ENCODE measurements around the gene SLC1A1.

SLC1A1 gene

DNA sequence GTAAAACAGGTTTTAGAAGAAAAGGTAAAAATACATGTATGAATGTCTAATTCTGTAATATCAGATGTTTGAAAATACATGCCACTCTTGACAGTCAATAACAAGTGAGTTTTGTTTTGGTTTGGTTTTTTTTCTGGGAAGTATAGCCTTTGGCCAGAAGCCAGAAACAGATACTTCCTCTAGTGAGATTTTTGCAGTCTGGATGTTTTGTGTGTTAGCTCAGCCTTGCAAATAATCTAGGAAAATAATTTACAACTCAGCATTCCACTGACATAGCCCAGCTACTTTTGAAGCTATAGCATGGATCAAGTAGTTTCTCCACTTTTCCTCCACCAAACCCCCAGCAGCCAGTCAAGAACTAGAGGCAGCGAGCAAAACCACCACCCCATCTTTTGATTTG, 56.7 kb downstream of the SLC1A1 start:
- DNase-seq, result no peak

DNA sequence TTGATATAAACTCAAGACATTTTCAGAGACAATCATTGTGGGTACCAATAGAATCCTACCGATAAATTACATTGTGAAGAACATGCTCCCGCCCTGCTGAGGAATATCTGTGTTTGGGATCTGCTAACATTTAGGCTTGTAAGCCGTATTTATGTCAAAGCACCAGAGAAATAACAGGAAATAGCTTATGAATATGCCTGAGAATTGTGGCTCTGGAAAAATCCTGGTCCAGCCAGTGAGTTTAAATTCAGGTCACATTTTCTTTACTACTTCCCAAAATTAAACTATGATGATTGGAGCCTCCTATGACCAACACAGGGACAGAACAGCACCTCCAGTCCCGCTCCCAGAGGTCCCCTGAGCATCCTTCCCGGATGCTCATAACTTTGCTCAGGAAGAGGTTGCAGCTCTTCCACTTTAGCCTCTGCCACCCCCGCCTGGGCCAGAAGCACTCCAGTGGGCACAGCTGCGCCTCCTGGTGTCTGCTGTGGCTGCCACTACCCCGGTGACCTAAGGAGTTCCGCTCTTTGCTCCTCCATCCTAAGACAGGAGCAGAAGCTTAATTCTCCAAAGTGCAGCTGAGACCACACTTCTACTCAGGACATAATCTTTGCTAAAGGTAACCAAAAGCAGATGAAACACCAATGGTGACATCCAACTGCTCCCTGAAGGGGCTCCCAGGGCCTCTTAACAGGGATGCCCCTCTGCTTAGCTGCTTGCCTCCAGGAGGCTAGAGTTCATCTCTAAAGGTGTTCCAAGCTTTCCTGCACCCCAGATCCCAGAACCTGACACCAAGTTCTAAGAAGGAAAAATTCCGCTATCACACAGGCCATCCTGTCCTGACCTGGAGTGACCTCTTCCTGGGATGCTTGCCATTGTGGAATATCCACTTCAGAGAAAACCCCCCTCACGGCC, 58.8 kb downstream of the SLC1A1 start:
- no peak for DNase-seq

DNA sequence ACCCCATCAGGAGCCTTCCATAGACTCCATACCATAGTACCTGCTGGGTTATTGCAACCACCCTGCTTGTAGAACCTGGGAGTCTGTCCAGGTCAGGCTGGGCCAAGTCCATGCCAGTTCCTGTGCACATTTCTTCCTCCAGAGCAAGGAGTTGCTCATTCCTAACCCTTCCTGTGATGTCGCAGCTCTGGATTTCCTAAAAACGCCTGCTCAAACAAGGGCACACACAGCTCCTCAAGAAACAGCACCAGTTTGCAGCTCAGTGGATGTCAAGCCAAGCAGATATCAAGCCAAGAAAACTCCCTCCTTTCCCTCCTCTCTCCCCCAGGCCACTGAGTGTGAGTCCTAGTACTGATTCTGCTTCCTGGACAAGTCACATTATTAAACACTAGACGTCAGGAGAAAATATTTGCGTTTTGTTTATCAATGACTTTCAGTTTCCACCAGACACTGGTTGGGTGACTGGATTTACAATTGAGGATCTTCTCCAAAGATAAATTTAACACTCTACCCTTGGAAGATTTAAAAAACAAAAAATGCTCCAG, 59.6 kb downstream of the SLC1A1 start:
- no peak for DNase-seq

DNA sequence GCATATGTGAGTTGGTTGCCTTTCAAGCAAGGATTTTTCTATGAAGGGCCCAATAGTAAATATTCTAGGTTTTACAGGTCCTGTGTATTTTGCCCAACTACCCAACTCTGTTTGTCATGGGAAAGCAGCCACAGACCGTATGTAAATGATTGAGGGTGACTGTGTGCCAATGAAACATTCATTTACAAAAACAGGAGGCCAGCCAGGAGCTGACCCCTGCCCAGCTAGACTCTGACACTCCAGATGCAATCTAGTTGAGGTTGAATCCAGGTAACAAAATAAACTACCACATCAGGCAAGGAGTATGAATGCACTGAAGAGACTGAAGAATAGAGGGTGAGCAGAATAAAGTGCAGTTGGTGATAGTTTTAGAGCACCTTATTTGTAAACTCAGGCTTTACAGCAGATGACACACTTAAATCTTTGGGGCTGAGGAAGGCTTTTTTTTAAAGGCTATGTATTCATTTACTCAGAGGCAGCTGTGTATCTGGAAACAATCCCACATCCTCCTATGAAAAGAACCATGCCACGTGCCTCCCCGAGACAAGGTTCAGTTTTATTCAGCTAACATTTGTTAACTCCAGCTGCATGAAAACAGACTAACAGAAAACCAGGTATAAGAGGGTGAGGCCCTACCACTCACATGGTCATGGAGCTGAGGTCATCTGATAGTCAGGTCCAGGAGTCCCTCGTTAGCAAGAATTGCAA, 60.7 kb downstream of the SLC1A1 start:
- no peak for DNase-seq

DNA sequence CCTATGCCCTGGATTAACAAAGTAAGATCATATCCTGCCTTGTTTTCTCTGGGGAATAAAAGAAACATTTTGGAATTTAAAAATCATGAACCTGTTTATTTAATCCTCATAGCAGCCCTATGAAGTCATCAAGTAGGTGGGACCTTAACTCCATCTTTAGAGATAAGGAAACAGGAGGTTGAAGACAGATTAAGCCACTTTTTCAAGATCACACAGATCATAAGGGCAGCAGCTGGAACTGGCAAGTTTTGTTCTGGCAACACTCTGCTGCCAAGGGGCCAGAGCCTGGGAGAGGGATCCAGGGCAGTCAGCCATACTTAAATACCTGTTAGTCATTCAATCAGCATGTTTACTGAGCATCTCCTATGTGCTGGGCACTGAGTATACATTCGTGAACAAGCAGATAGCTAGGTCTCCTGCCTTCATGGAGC, 63.7 kb downstream of the SLC1A1 start:
- no peak for DNase-seq

DNA sequence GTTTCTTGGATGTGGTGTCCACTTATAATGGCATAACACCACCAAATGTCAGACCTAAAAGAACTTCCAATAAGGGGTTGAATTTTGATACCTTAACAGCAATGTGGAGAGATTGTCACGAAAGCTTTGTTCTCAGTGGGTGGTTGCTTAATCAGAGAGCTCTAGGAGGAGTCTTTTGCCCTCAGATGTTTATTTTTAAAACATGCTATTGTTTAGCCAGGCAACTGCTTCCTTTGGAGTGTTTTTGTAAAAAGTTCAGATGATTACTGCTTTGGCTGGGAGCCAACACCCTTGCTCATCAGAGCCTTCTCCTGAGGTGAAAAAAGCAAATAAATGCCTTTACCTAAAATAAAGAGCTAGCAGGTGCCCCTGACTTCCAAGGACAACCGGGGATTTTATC, 65.0 kb downstream of the SLC1A1 start:
- DNase-seq, result no peak

DNA sequence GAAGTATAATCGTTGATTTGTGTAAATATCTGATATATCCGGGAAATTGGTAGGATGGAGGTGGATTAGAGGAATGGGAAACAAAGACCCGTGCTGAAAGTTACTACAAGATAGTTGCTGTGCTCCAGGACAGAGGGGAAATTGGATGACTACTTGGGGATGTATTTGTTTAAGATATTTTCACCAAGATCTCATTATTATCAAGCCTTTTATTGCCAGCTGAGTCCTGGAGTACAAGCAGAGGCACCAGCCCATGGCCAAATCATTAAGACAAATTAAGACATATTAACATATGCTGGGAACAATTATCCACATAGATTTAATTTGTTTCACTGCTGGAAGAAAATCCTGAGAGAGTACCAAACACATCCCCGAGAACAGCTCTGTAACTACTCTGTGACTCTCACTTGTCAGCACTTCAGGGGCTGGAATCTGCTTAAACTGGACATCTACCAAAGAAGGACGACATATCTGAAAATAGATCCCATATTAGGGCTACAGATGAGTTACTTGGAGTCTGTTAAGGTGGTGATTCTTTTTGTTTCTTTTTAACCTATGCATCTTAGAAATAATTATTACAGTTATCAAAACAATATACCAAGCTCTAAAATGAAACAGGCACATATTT, 68.2 kb downstream of the SLC1A1 start:
- no peak for DNase-seq

DNA sequence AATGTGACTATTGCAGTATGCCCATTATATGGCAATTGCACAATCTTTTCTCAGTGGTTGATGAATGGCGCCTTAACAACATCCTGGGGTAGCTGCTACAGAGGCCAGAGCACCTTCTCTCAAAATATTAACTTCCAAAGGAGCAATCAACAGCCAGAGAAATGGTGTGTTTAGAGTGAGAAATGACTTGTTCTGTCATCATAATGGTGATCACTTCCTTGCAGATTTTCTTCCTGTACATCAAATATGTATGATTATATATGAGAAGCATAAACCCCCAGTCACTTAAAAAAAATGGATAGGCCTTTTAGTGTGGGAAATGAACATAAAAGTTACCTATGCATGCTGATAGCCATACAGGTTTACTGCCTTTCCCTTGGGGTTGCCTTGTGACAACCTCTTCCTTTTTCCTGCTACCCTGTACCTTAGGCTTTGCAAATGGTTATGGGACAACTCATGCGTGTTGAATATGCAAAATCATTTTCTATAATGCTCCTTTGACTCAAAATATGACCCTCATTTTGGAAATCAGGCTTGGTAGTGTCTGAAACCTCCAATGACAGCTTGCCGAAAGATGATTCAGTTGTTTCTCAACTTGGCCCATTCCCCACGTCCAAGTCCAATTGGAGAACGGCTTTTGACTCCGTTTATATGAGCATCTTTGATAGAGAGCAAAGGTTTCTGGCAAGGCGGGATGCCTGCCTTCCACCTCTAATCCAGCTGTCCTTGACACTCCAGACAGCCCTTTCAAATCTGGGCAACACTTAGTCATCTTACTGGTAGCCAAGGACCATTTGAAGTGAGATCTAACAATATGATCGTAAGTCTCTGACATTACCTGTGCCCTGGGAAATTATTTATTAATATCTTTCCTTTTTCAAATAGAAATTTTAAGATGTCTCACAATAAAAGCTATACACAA, 69.3 kb downstream of the SLC1A1 start:
- DNase-seq, result no peak

DNA sequence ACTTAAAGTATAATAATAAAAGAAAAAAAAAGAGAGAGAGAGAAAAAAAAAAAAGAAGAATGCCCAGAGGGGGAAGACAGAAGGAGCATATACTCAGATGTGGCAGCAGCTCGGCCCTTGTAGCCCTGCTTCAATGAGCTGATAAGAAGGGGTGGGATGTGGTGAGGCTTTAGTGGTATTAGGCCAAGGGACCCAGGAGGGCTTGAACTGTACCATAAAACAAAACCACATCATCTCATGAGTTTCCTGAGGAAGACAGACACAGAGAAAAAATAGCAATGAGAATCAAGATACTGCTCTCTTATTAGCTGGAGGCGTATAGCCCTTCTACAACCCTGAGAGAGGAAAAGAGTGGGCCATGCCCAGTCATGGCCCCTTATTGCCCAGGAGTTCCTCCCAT, 72.8 kb downstream of the SLC1A1 start:
- no peak for DNase-seq

DNA sequence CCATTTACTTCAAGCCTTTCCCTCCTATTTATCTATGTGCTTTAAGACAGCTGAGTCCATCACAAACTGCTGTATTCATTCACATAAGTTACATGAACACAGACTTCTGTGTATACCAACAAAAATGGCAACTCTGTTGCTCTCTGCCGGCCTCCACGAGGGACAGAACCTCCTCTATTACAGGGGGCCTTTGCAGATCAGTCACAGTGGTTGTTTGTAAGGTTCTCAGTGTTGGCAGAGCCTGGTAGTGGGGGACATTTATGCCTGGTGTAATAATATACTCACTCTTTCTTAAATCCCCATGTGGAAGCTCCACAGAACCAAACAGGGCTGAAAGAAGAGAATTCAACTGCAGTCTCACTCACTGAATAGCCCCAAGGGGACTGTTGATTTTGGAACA, 76.5 kb downstream of the SLC1A1 start:
- DNase-seq, result no peak

DNA sequence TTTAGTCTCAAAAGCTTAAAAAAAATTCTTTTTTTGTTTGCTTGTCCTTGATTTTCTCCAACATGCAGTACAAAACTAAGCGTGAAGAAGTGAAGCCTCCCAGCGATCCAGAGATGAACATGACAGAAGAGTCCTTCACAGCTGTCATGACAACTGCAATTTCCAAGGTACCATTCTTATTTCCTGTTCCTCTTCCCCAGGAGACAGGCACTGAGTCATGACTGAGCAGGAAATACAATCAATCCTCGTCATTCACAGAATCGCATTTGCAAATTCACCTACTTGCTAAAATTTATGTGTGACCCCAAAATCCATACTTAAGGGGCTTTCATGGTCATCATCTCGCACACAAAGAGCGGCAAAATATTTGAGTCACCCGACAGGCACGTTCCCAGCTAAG, 77.3 kb downstream of the SLC1A1 start:
- DNase-seq, result no peak

DNA sequence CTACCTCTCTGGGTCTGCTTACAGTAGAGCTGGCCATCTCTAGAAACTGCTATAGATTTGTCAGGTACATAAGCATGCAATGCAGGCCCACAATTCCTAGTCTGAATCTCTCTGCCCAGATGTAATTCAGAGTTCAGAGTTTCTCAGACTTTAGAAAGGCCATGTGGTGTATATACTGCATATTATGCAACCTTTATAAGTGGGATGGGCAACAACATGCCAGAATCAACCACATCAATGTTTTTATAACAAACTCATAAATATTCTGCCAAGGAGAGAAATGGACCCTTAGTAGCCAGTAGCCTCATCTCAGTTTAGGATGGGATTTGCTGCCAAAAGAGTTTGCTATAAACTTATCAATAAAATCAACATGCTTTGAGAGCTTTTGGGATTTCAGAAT, 78.8 kb downstream of the SLC1A1 start:
- no peak for DNase-seq

DNA sequence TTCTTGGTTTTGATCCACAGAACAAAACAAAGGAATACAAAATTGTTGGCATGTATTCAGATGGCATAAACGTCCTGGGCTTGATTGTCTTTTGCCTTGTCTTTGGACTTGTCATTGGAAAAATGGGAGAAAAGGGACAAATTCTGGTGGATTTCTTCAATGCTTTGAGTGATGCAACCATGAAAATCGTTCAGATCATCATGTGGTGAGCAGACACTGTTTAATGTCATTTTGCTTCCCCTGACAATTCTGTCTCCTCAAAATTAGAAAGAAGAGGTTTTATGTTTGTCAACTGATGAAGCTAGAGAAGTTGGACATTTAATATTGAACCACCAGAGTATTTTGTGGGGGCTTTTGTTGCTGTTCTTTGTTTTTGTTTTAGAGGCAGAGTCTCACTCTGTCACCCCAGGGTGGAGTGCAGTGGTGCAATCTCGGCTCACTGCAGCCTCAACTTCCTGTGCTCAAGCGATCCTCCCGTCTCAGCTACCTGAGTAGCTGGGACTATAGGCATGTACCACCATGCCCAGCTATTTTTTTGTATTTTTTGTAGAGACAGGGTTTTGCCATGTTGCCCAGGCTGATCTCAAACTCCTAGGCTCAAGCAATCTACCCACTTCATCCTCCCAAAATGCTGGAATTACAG, 82.0 kb downstream of the SLC1A1 start:
- no peak for DNase-seq

DNA sequence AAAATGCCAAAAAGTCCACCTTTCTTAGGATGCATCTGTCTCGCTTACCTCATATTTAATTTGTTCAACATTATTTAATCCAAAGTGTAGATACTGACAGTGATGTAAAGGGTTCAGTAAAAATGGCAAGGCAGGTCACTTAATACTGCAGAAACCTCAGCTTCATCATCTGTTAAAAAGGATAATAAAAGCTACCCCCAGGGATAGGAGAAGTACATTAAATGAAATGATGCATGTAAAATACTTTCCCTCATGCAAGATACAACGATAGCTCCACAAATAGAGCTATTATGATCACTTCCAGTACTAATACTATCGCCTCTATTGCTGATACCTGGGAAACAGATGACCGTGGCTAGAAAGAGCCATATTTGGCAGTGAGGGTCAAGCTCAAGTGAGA, 82.9 kb downstream of the SLC1A1 start:
- DNase-seq, result no peak

DNA sequence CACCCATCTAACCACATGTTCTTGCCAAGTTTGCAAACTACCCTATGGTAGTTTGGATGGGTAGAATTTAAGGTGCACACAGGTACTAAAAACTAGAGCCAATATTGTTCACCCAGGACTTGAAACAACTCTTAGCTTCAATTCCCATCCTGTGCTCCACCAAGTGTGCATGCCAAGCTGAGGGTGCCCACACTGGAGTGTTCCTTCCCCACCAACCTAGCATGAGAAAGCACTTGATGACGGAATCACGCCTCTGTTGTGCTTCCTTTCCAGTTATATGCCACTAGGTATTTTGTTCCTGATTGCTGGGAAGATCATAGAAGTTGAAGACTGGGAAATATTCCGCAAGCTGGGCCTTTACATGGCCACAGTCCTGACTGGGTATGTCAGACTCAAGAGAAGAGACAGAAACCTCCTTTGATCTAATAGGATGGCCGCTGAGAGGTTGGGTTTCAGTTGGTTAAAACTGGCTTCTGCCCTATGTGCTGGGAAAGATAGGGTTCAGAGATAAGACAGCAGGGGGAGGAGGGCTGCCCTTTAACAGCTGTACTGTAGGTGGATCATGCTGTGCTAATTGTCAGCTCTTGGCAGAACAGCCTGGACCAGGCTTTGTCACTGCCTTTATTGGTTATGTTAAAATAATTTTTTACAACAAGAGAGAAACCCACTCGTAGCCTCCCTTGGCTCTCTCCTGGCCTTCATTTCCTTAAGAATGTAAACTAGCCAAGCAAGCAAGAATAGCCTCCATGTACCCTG, 83.5 kb downstream of the SLC1A1 start:
- no peak for DNase-seq

DNA sequence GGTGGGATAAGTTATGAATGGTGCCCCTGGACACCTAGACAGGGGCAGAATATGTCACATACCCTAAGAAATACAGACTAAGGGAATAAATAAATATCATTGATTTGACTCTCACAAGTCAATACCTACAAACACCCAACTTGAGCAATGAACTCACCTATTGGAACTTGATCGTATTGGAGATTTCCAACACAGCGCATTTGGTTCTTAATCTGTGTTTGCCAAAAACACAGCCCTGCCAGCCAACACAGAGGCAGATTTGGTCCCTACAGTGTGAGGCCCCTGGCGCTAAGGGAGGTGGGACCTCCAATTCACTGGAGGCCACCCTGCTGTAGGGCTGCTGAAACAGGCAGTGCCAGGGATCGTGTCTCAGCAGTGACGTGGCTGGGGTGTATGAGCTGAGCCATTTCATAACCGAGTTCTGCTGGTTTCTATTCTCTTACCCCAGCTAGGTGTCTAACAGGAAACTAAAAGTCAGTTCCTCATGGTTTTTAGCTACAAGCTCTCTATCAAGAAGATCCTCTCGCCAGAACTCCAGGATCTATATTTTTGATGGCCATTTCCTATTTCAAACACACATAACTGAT, 84.5 kb downstream of the SLC1A1 start:
- DNase-seq, result no peak

DNA sequence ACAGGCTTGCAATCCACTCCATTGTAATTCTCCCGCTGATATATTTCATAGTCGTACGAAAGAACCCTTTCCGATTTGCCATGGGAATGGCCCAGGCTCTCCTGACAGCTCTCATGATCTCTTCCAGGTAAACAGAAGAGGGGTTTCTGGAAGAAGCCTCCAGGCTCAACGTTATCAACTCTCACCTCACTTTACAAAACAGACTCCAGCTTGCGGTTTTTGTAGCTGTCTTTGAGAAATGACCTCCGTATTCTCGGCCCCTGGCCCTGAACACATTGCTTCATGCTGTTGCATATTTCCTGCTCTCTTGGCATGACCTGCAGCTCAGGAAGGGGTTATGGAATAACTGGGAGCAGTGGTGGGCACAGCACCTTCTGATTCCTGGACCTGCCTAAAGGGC, 85.7 kb downstream of the SLC1A1 start:
- no peak for DNase-seq

DNA sequence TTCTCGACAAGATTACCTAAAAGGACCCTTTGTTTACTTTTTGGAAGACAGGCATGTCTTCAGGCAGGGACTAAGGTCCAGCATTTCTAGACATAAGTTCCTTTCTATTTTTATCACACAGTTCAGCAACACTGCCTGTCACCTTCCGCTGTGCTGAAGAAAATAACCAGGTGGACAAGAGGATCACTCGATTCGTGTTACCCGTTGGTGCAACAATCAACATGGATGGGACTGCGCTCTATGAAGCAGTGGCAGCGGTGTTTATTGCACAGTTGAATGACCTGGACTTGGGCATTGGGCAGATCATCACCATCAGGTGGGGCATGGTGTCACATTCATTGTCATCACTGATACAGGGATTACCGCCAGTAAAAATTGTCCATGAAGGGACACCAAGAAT, 86.2 kb downstream of the SLC1A1 start:
- DNase-seq, result no peak

DNA sequence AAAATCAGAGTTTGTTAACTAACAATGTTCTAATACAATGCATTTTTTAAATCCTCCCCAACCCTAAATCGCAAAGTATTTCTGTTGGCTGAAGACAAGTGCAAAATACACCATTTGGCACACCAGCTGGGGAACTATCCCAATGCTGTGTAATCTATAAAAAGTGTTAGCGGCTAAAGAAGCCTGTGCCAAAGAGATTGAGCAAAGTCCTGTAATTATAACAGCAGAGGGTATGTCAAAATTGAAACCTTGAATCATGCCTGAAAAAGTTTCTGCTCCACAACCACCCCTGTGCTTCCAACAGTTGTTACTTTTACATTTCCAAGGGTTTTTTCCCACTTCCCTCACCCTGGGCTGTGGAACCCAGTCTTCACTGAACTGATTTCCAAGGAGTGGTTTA, 88.7 kb downstream of the SLC1A1 start:
- DNase-seq, result no peak

DNA sequence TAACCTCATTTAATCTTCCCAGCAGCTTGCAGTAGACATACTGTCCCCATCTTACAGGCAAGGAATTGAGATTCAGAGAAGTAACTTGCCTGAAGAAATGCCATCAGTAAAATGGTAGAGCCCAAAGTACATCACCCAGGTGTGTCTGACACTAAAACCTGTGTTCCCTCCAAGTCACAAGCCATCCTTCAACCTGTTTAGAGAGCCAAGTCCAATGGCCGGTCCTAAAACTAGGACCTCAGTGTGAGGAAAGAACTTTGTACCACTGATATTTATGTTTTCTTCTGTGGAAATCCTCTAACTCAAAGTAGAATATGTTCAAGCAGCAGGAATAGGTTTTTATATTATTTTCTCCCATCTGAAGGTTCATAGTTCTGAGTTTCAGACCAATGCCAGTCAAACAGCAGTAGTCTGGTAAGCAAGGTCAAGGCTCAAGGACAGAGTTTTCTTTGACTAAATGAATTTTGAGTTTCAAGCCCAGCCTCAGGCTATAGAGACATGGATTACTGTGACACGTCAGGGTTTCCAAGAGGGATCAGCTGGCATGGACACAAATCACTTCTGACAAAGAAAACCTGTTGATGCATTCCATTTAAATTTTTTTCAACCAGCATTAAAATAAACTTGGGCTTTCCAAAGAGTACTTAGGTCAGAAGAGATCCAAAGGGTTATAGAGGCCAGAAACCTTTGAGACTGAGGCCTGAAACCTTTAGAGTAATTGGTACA, 90.9 kb downstream of the SLC1A1 start:
- DNase-seq, result no peak
